B cell (primary cell): ENCODE results near the gene ARHGAP42. TPM values are rescaled to one million over a fixed set of nuclear protein-coding genes. Genes with fewer than 3 reads are reported as not detected.

ENCODE experiments used
- ATAC-seq: fragments of 200-7000 bp; cut with Tn5 transposase; one replicate; pipeline ENCODE4 v1.10.0; 2021; ENCODE audit warnings: low read depth, mild to moderate bottlenecking, moderate number of reproducible peaks, moderate library complexity
- CTCF ChIA-PET: fragments of 350-600 bp; sonication (Branson Sonifier 250); formaldehyde crosslinking; loops from one replicate; lab custom pipeline; 2021; ENCODE audit warnings: antibody characterized with exemption, inconsistent platforms; lab: Charles Lee
- POLR2A ChIA-PET: fragments of 350-600 bp; sonication (Branson Sonifier 250); formaldehyde crosslinking; loops from one replicate; lab custom pipeline; 2021; ENCODE audit warnings: antibody characterized with exemption; lab: Charles Lee
- DNase-seq: peaks from one replicate; pipeline ENCODE4 v3.0.0; 2013
- H2AFZ ChIP-seq: 2 replicates; pipeline ENCODE4 v1.6.1; 2012; ENCODE audit warnings: mild to moderate bottlenecking, low read depth, low read length; ENCODE audit not compliant: insufficient read depth, poor library complexity, severe bottlenecking
- H3K27ac ChIP-seq, 2 donors: 1 replicate in 1 of 2; 2 replicates in 1 of 2; pipeline ENCODE4 v1.5.1; 2012 to 2013; ENCODE audit warnings: low read length in 2 of 2, mild to moderate bottlenecking in 2 of 2, moderate library complexity in 1 of 2
- H3K27me3 ChIP-seq, 4 experiments: fragments of 200-600 bp in 1 of 4; sonication (generic) in 1 of 4; replicated peaks in 1 of 4; 1 replicate in 2 of 4; 2 replicates in 2 of 4; pipeline versions ENCODE4 v1.6.1 to v1.7.0; 2013 to 2016; ENCODE audit warnings: low read length in 3 of 4, mild to moderate bottlenecking in 2 of 4, mixed read lengths in 1 of 4, moderate library complexity in 1 of 4; ENCODE audit not compliant: insufficient read depth in 4 of 4, control insufficient read depth in 3 of 4; ENCODE audit errors: control extremely low read depth in 1 of 4
- H3K36me3 ChIP-seq, 2 experiments: replicated peaks in 1 of 2; 1 replicate in 1 of 2; 2 replicates in 1 of 2; pipeline versions ENCODE4 v1.6.1 to v1.7.1; 2013; ENCODE audit warnings: low read length in 1 of 2; ENCODE audit not compliant: insufficient read depth in 2 of 2, control insufficient read depth in 1 of 2; ENCODE audit errors: control extremely low read depth in 1 of 2, extremely low read depth in 1 of 2
- H3K4me1 ChIP-seq, 2 donors: fragments of 200-600 bp in 1 of 2; sonication (generic) in 1 of 2; 1 replicate in 1 of 2; 2 replicates in 1 of 2; pipeline versions ENCODE4 v1.5.1 to v1.6.1; 2013 to 2017; ENCODE audit warnings: low read length in 2 of 2; ENCODE audit not compliant: control insufficient read depth in 2 of 2, insufficient read depth in 2 of 2
- H3K4me2 ChIP-seq: replicated peaks from 2 replicates; pipeline ENCODE3; 2012; ENCODE audit warnings: mild to moderate bottlenecking, low read depth, low read length; ENCODE audit not compliant: poor library complexity, severe bottlenecking
- H3K4me3 ChIP-seq, 5 experiments: fragments of 200-600 bp in 1 of 5; sonication (generic) in 1 of 5; 1 replicate in 3 of 5; 2 replicates in 2 of 5; pipeline versions ENCODE4 v1.5.1 to v1.7.0; 2011 to 2016; ENCODE audit warnings: low read length in 4 of 5, mild to moderate bottlenecking in 4 of 5, low read depth in 2 of 5, control low read depth in 1 of 5, moderate library complexity in 1 of 5; ENCODE audit not compliant: insufficient read depth in 1 of 5; ENCODE audit errors: control extremely low read depth in 1 of 5, extremely low read depth in 1 of 5
- H3K79me2 ChIP-seq: fragments of 200-600 bp; sonication (generic); one replicate; pipeline ENCODE4 v1.6.0; 2016; ENCODE audit warnings: low read length; ENCODE audit not compliant: control insufficient read depth, insufficient read depth
- H3K9ac ChIP-seq: fragments of 200-600 bp; sonication (generic); 2 replicates; pipeline ENCODE4 v1.6.1; 2017; ENCODE audit warnings: mild to moderate bottlenecking, low read length, moderate library complexity
- H3K9me3 ChIP-seq, 3 donors: one replicate each; pipeline versions ENCODE4 v1.6.1 to v1.7.1; 2013; ENCODE audit warnings: low read length in 2 of 3; ENCODE audit not compliant: control insufficient read depth in 2 of 3, insufficient read depth in 1 of 3; ENCODE audit errors: control extremely low read depth in 1 of 3
- H4K20me1 ChIP-seq: 2 replicates; pipeline ENCODE4 v1.6.0; 2012; ENCODE audit warnings: mild to moderate bottlenecking, low read length; ENCODE audit not compliant: insufficient read depth, control insufficient read depth, poor library complexity, severe bottlenecking
- H3K27ac Mint-ChIP-seq: one replicate; pipeline ENCODE4 v1.8.0; 2021; ENCODE audit warnings: mixed read lengths
- H3K27me3 Mint-ChIP-seq: one replicate; pipeline ENCODE4 v1.8.0; 2021; ENCODE audit warnings: mixed read lengths
- H3K4me1 Mint-ChIP-seq: one replicate; pipeline ENCODE4 v1.8.0; 2021; ENCODE audit warnings: mixed read lengths
- H3K4me3 Mint-ChIP-seq: one replicate; pipeline ENCODE4 v1.8.0; 2021; ENCODE audit warnings: mixed read lengths
- H3K9me3 Mint-ChIP-seq: one replicate; pipeline ENCODE4 v1.8.0; 2022; ENCODE audit warnings: mixed read lengths; ENCODE audit not compliant: insufficient read depth
- EZH2 ChIP-seq: IDR thresholded peaks from 2 replicates; pipeline ENCODE4 v1.6.1; 2012; ENCODE audit warnings: borderline replicate concordance, low read depth, mild to moderate bottlenecking, moderate library complexity, low read length; ENCODE audit not compliant: insufficient read depth, poor library complexity, severe bottlenecking
- WGBS: methylation state at CpG from one replicate; pipeline ENCODE4 v1.1.5; 2013; ENCODE audit warnings: missing lambda C conversion rate; ENCODE audit not compliant: insufficient coverage; 5-methylcytosine and 5-hydroxymethylcytosine counted together
- intact Hi-C: fragments of 100-400 bp; cut with micrococcal nuclease; formaldehyde crosslinking; loops from one replicate; pipeline ENCODE4 v1.10.0; 2022
- polyA plus RNA-seq: library from polyadenylated mRNA; depleted of rRNA; stranded (reverse); fragments of >200 nt; gene quantifications from 2 replicates; pipeline ENCODE4 v1.2.3, GENCODE V29; 2012
- total RNA-seq, 2 donors: library from RNA; stranded (reverse); fragments of 120-200 nt in 1 of 2; gene quantifications; 1 replicate in 1 of 2; 2 replicates in 1 of 2; pipeline versions ENCODE4 v1.2.3 to v1.2.4, GENCODE V29; 2013 to 2022
- TF ChIP-seq, protein P1 (sequence below): fragments of 200-600 bp; IDR thresholded peaks from one replicate; pipeline ENCODE4 v1.8.0; 2022; ENCODE audit warnings: antibody characterized with exemption, mild to moderate bottlenecking

Gene ARHGAP42
- total and polyA plus RNA-seq, 2 donors (not counting 1 experiment from before 2014, with no cell fraction given) = 3.8 to 4.9 TPM

DNA sequence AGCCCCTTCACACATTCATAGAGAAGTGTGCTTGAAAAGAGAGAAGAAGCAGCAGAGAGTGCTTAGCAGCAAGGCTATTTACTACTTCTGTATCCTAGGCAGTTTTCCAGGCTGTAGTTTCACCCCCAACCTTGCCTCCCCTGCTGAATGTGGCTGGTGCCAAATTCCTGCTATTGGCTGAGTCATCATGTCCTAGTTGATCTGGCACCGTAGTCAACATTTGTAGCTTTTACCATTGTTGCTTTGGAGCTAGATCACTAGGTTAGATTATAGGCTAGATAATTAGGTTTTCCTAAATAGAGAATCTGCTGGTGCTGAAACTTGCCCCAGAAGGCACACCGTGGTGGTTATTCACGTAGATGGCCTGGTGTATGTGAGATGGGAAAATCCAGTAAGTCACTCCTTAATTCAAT is 32.7 kb downstream of the ARHGAP42 start:
- H3K36me3 ChIP-seq = no peaks in the 10 kb centered on the region
- H3K9me3 ChIP-seq = no peaks in the 10 kb centered on the region
- peaks cover 15% of the 10 kb centered on the region for H3K4me1 Mint-ChIP-seq
- intact Hi-C loops = no loop called here
- no peaks in the 10 kb centered on the region for H3K27me3 Mint-ChIP-seq
- POLR2A ChIA-PET = no interaction called here
- no peak overlapping the region for H2AFZ ChIP-seq
- no peaks in the 10 kb centered on the region for H3K27me3 ChIP-seq
- H3K4me3 ChIP-seq = no peak overlapping the region
- no peaks in the 10 kb centered on the region for H3K9me3 Mint-ChIP-seq
- no peak overlapping the region for H3K9ac ChIP-seq
- H3K27ac ChIP-seq = no peak overlapping the region
- ATAC-seq (no peak), DNase-seq (no peak)
- H3K4me2 ChIP-seq = no peak overlapping the region
- WGBS = 63% methylated on average over 1 of the region's 3 CpGs
- CTCF ChIA-PET = no interaction called here
- H4K20me1 ChIP-seq = no peaks in the 10 kb centered on the region
- H3K27ac Mint-ChIP-seq = no peak overlapping the region
- no peaks in the 10 kb centered on the region for H3K4me1 ChIP-seq
- H3K79me2 ChIP-seq = no peaks in the 10 kb centered on the region
- no peak overlapping the region for H3K4me3 Mint-ChIP-seq
- TF ChIP-seq, protein P1, sequence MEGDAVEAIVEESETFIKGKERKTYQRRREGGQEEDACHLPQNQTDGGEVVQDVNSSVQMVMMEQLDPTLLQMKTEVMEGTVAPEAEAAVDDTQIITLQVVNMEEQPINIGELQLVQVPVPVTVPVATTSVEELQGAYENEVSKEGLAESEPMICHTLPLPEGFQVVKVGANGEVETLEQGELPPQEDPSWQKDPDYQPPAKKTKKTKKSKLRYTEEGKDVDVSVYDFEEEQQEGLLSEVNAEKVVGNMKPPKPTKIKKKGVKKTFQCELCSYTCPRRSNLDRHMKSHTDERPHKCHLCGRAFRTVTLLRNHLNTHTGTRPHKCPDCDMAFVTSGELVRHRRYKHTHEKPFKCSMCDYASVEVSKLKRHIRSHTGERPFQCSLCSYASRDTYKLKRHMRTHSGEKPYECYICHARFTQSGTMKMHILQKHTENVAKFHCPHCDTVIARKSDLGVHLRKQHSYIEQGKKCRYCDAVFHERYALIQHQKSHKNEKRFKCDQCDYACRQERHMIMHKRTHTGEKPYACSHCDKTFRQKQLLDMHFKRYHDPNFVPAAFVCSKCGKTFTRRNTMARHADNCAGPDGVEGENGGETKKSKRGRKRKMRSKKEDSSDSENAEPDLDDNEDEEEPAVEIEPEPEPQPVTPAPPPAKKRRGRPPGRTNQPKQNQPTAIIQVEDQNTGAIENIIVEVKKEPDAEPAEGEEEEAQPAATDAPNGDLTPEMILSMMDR = no peak
- no peak for TF ChIP-seq EZH2

DNA sequence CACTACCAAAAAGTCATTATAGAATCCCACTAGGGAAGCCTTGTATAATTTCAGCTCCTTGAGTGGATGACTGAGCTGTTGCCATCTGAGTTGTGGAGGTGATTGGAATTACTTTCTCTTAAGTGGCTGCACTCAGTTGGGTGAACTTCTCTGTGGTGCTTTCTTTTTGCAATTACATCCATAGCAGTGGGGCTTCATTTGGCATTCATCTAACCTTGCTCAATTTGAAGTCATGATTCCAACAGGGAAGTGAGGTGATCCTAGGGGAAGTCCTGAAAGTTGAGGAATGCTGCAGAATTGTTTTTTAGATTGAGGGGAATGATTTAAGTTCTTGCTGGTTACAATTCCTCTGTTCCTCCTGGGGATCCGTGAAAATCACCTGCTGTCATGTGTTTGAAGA is 39.6 kb downstream of the ARHGAP42 start:
- intact Hi-C loops = no loop called here
- Histone ChIP-seq H3K27ac (no peak overlapping the region), H3K36me3 (no peaks in the 10 kb centered on the region), H4K20me1 (no peaks in the 10 kb centered on the region), H3K9ac (no peak overlapping the region), H3K9me3 (peaks cover 0 to 4% (median 0%) of the 10 kb centered on the region in 3 donors), H3K4me1 (no peaks in the 10 kb centered on the region), H3K79me2 (peaks cover 14% of the 10 kb centered on the region), H3K4me3 (no peak overlapping the region), H2AFZ (no peak overlapping the region), H3K27me3 (no peaks in the 10 kb centered on the region), H3K4me2 (no peak overlapping the region)
- DNase-seq (no peak), ATAC-seq (no peak)
- WGBS = no CpG with 5 or more reads among the region's 1 CpG
- Mint-ChIP-seq H3K9me3 (no peaks in the 10 kb centered on the region), H3K4me3 (no peak overlapping the region), H3K4me1 (no peaks in the 10 kb centered on the region), H3K27ac (no peak overlapping the region), H3K27me3 (no peaks in the 10 kb centered on the region)
- TF ChIP-seq, protein P1 = no peak
- TF ChIP-seq EZH2 = no peak
- CTCF ChIA-PET = no interaction called here
- POLR2A ChIA-PET = no interaction called here
